ACC112 (cell line): ENCODE data around the gene PACS1.
"Not testable (repeated sequence)": the region's sequence is repeated elsewhere in the genome, so short reads cannot be mapped to it uniquely, and the experiment has no call there.

Experiments
- H2AFZ ChIP-seq: fragments of 200-600 bp; sonication (generic); one replicate; pipeline ENCODE4 v1.6.0; 2017; ENCODE audit warnings: antibody characterized with exemption, low read length; ENCODE audit not compliant: unreplicated experiment
- H3K27ac ChIP-seq: fragments of 200-600 bp; sonication (generic); 2 replicates; pipeline ENCODE4 v1.5.1; 2014; ENCODE audit warnings: low read depth, mild to moderate bottlenecking, antibody characterized with exemption, low read length, moderate library complexity
- H3K27me3 ChIP-seq: fragments of 200-600 bp; sonication (generic); 2 replicates; pipeline ENCODE4 v1.6.1; 2014; ENCODE audit warnings: mild to moderate bottlenecking, antibody characterized with exemption, low read length, moderate library complexity, mixed read lengths; ENCODE audit not compliant: insufficient read depth
- H3K36me3 ChIP-seq: fragments of 200-600 bp; sonication (generic); 2 replicates; pipeline ENCODE4 v1.6.1; 2016; ENCODE audit warnings: mild to moderate bottlenecking, antibody characterized with exemption, low read length, moderate library complexity, mixed read lengths; ENCODE audit not compliant: insufficient read depth
- H3K4me1 ChIP-seq: fragments of 200-600 bp; sonication (generic); one replicate; pipeline ENCODE4 v1.6.1; 2016; ENCODE audit warnings: low read length, mixed read lengths; ENCODE audit not compliant: insufficient read depth, unreplicated experiment, control insufficient read depth
- H3K4me3 ChIP-seq: fragments of 200-600 bp; sonication (generic); 2 replicates; pipeline ENCODE4 v1.5.1; 2014; ENCODE audit warnings: mild to moderate bottlenecking, low read depth, low read length
- H3K79me2 ChIP-seq: fragments of 200-600 bp; sonication (generic); one replicate; pipeline ENCODE4 v1.6.0; 2016; ENCODE audit warnings: low read length; ENCODE audit not compliant: control insufficient read depth, unreplicated experiment, insufficient read depth

PACS1 gene

GRCh38 chr11:66069715-66070603, at the start of gene PACS1:
TSS of gene PACS1 (plus strand) at chr11:66070272. CDS start at chr11:66070487, 215 bp downstream.
- Histone ChIP-seq H3K27ac (peak within 1 kb of the TSS; percentile 93), H3K27me3 (no peaks in the 10 kb centered on the region), H2AFZ (peak within 1 kb of the TSS; percentile 3), H3K36me3 (peaks cover 18% of the 10 kb centered on the region), H3K4me1 (peaks cover 27% of the 10 kb centered on the region), H3K4me3 (peak within 1 kb of the TSS; percentile 78), H3K79me2 (peaks cover 43% of the 10 kb centered on the region)

GRCh38 chr11:66020618-66021357, 49.3 kb upstream of the PACS1 start:
- Histone ChIP-seq H3K4me3 (peak overlapping the region; percentile 39; the same call in 1 of the 2 replicates), H3K27ac (0 out of 2 replicates have a peak overlapping the region, but pooled peaks have one; percentile 20), H2AFZ (peak overlapping the region; percentile 48)

GRCh38 chr11:66022401-66023185, 47.5 kb upstream of the PACS1 start:
- no peaks in the 10 kb centered on the region for H3K36me3 ChIP-seq
- H2AFZ ChIP-seq = peak overlapping the region; percentile 69
- H3K27me3 ChIP-seq = no peaks in the 10 kb centered on the region
- peaks cover 19% of the 10 kb centered on the region for H3K4me1 ChIP-seq
- H3K4me3 ChIP-seq = peak overlapping the region; percentile 65
- no peak overlapping the region for H3K27ac ChIP-seq
- H3K79me2 ChIP-seq = no peaks in the 10 kb centered on the region

More at GRCh38 chr11:66020618-66021357, 49.3 kb upstream of the PACS1 start:
- Histone ChIP-seq H3K79me2 (peaks cover 2% of the 10 kb centered on the region), H3K4me1 (peaks cover 29% of the 10 kb centered on the region), H3K36me3 (no peaks in the 10 kb centered on the region), H3K27me3 (no peaks in the 10 kb centered on the region)

GRCh38 chr11:66023186-66023440, 47.0 kb upstream of the PACS1 start:
- H3K27me3 ChIP-seq, H2AFZ ChIP-seq, H3K36me3 ChIP-seq, H3K4me3 ChIP-seq, H3K79me2 ChIP-seq, H3K27ac ChIP-seq: not testable (repeated sequence)
- H3K4me1 ChIP-seq = peaks cover 19% of the 10 kb centered on the region

- no peaks in the 10 kb centered on the region for H3K27me3 ChIP-seq
- no peak within 1 kb of the TSS for H3K4me3 ChIP-seq
- no peak within 1 kb of the TSS for H3K27ac ChIP-seq
- peaks cover 7% of the 10 kb centered on the region for H3K4me1 ChIP-seq
- no peak within 1 kb of the TSS for H2AFZ ChIP-seq
- no peaks in the 10 kb centered on the region for H3K36me3 ChIP-seq
- no peaks in the 10 kb centered on the region for H3K79me2 ChIP-seq
Measured at GRCh38 chr11:66026017-66026529, 44.0 kb upstream of the PACS1 start, which contains the start of gene CATSPER1. TSS of gene CATSPER1 (minus strand) at chr11:66026479. CDS start at chr11:66026379, 100 bp downstream.

- H3K4me3 ChIP-seq = no peak overlapping the region
Measured at GRCh38 chr11:66032957-66033735, 36.9 kb upstream of the PACS1 start.

GRCh38 chr11:66035653-66036333, 34.3 kb upstream of the PACS1 start:
- H2AFZ ChIP-seq = no peak overlapping the region
- no peaks in the 10 kb centered on the region for H3K27me3 ChIP-seq
- no peaks in the 10 kb centered on the region for H3K79me2 ChIP-seq
- no peaks in the 10 kb centered on the region for H3K36me3 ChIP-seq
- H3K27ac ChIP-seq = no peak overlapping the region
- no peak overlapping the region for H3K4me3 ChIP-seq
- no peaks in the 10 kb centered on the region for H3K4me1 ChIP-seq

More at GRCh38 chr11:66032957-66033735, 36.9 kb upstream of the PACS1 start:
- Histone ChIP-seq H3K36me3 (no peaks in the 10 kb centered on the region), H3K27me3 (no peaks in the 10 kb centered on the region), H2AFZ (no peak overlapping the region), H3K27ac (no peak overlapping the region), H3K79me2 (no peaks in the 10 kb centered on the region), H3K4me1 (no peaks in the 10 kb centered on the region)

- H3K36me3 ChIP-seq = no peaks in the 10 kb centered on the region
- H3K79me2 ChIP-seq = no peaks in the 10 kb centered on the region
- H3K27me3 ChIP-seq = no peaks in the 10 kb centered on the region
- H3K27ac ChIP-seq = no peak overlapping the region
- H3K4me1 ChIP-seq = no peaks in the 10 kb centered on the region
- no peak overlapping the region for H2AFZ ChIP-seq
- H3K4me3 ChIP-seq = no peak overlapping the region
Measured at GRCh38 chr11:66036334-66036710, 33.8 kb upstream of the PACS1 start.

- Histone ChIP-seq H2AFZ (no peak overlapping the region), H3K27ac (no peak overlapping the region), H3K27me3 (no peaks in the 10 kb centered on the region), H3K4me1 (no peaks in the 10 kb centered on the region), H3K36me3 (no peaks in the 10 kb centered on the region), H3K79me2 (no peaks in the 10 kb centered on the region), H3K4me3 (no peak overlapping the region)
Measured at GRCh38 chr11:66037327-66037726, 32.7 kb upstream of the PACS1 start.
